Measurements from ENCODE around the gene ANKRD10. TPM values are rescaled to one million over a fixed set of nuclear protein-coding genes. Genes with fewer than 3 reads are reported as not detected.
A peak's percentile ranks its signal among the peaks of the same experiment; 100 is the strongest.

Gene ANKRD10
- polyA plus RNA-seq, 4 donors = 40.3 to 147 (median 62.8) TPM

GRCh38 chr13:110888390-110888789, 26.5 kb downstream of the ANKRD10 start:
- 64 to 70% (median 66%) methylated on average over 3 of the region's 3 CpGs for WGBS, 3 donors
- no peaks in the 10 kb centered on the region for H3K27me3 ChIP-seq (ENCODE audit: control insufficient read depth in 3 of 3, insufficient read depth in 3 of 3, low read length in 3 of 3)
- FAIRE-seq (no peak), DNase-seq (no peak)
- H3K4me1 ChIP-seq (ENCODE audit: control insufficient read depth in 3 of 3, insufficient read depth in 2 of 3, low read depth in 1 of 3, low read length in 2 of 3) = no peaks in the 10 kb centered on the region
- no peak overlapping the region for H3K4me3 ChIP-seq (ENCODE audit: low read depth in 1 of 3, low read length in 3 of 3)
- H3K36me3 ChIP-seq (ENCODE audit: control insufficient read depth in 3 of 3, insufficient read depth in 2 of 3, low read depth in 1 of 3, low read length in 3 of 3) = peaks cover 2 to 9% (median 7%) of the 10 kb centered on the region in 3 donors
- H3K27ac ChIP-seq (ENCODE audit: low read depth in 1 of 3, low read length in 2 of 3) = no peak overlapping the region
- no peaks in the 10 kb centered on the region for H3K9me3 ChIP-seq (ENCODE audit: control insufficient read depth in 2 of 2, insufficient read depth in 1 of 2, low read depth in 1 of 2, low read length in 1 of 2)

DNA sequence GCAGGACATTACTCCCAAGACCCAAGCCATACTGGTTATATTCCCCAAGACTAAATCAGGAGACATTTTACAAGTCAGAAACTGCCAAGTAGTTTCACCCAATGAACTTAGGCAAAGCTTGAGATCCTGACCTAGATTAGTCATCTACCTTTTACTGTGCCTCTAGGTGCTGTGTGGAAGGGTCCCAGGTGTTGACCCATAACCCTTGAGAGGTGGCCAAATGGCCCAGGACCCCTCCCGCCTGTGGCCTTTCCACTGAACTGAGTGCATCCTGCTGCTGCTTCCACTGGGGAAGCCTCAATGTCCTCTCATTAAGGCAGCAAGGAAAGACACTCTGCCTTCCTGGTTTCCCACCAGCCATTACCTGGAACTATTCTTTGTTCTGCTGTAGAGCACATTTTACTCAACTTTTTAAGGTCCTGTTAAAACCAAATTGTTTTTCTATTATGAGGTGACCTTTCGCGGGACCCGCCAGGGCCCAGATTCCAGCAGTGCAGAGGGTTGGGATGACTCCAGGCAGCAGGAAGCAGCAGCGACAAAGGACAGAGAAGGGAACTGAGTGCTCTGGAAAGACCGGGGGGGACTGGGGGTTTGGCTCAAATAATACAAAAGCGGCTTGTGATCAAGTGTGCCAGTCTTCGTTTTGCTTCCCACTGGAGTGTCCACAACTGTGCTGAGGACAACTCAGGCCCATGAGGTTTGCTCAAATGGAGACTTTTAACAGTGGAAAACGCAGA, 27.1 kb downstream of the ANKRD10 start:
- no peak for DNase-seq

GRCh38 chr13:110886870-110887596, 27.8 kb downstream of the ANKRD10 start:
- DNase-seq (no peak), FAIRE-seq (no peak)
- H3K36me3 ChIP-seq (ENCODE audit: control insufficient read depth in 3 of 3, insufficient read depth in 2 of 3, low read depth in 1 of 3, low read length in 3 of 3) = peaks cover 0 to 3% (median 2%) of the 10 kb centered on the region in 3 donors
- no peaks in the 10 kb centered on the region for H3K27me3 ChIP-seq (ENCODE audit: control insufficient read depth in 3 of 3, insufficient read depth in 3 of 3, low read length in 3 of 3)
- H3K9me3 ChIP-seq (ENCODE audit: control insufficient read depth in 2 of 2, insufficient read depth in 1 of 2, low read depth in 1 of 2, low read length in 1 of 2) = no peaks in the 10 kb centered on the region
- 45 to 57% (median 49%) methylated on average over 5 of the region's 5 CpGs for WGBS, 3 donors
- H3K27ac ChIP-seq (ENCODE audit: low read depth in 1 of 3, low read length in 2 of 3) = no peak overlapping the region
- H3K4me3 ChIP-seq (ENCODE audit: low read depth in 1 of 3, low read length in 3 of 3) = no peak overlapping the region
- no peaks in the 10 kb centered on the region for H3K4me1 ChIP-seq (ENCODE audit: control insufficient read depth in 3 of 3, insufficient read depth in 2 of 3, low read depth in 1 of 3, low read length in 2 of 3)

More for the DNA sequence above, 27.1 kb downstream of the ANKRD10 start:
- 59 to 73% (median 70%) methylated on average over 9 of the region's 9 CpGs for WGBS, 3 donors
- FAIRE-seq = no peak
- Histone ChIP-seq H3K4me1 (ENCODE audit: control insufficient read depth in 3 of 3, insufficient read depth in 2 of 3, low read depth in 1 of 3, low read length in 2 of 3) (no peaks in the 10 kb centered on the region), H3K9me3 (ENCODE audit: control insufficient read depth in 2 of 2, insufficient read depth in 1 of 2, low read depth in 1 of 2, low read length in 1 of 2) (no peaks in the 10 kb centered on the region), H3K27me3 (ENCODE audit: control insufficient read depth in 3 of 3, insufficient read depth in 3 of 3, low read length in 3 of 3) (no peaks in the 10 kb centered on the region), H3K4me3 (ENCODE audit: low read depth in 1 of 3, low read length in 3 of 3) (no peak overlapping the region), H3K36me3 (ENCODE audit: control insufficient read depth in 3 of 3, insufficient read depth in 2 of 3, low read depth in 1 of 3, low read length in 3 of 3) (peaks cover 0 to 6% (median 4%) of the 10 kb centered on the region in 3 donors), H3K27ac (ENCODE audit: low read depth in 1 of 3, low read length in 2 of 3) (no peak overlapping the region)

- 32 to 54% (median 48%) methylated on average over 8 of the region's 8 CpGs for WGBS, 3 donors
- Histone ChIP-seq H3K27me3 (ENCODE audit: control insufficient read depth in 3 of 3, insufficient read depth in 3 of 3, low read length in 3 of 3) (no peaks in the 10 kb centered on the region), H3K36me3 (ENCODE audit: control insufficient read depth in 3 of 3, insufficient read depth in 2 of 3, low read depth in 1 of 3, low read length in 3 of 3) (peaks cover 0 to 3% (median 2%) of the 10 kb centered on the region in 3 donors), H3K4me3 (ENCODE audit: low read depth in 1 of 3, low read length in 3 of 3) (no peak overlapping the region), H3K27ac (ENCODE audit: low read depth in 1 of 3, low read length in 2 of 3) (no peak overlapping the region), H3K4me1 (ENCODE audit: control insufficient read depth in 3 of 3, insufficient read depth in 2 of 3, low read depth in 1 of 3, low read length in 2 of 3) (no peaks in the 10 kb centered on the region), H3K9me3 (ENCODE audit: control insufficient read depth in 2 of 2, insufficient read depth in 1 of 2, low read depth in 1 of 2, low read length in 1 of 2) (no peaks in the 10 kb centered on the region)
- FAIRE-seq (no peak), DNase-seq (peak in 1 of 2 donors; percentile 24)
Observed at GRCh38 chr13:110885966-110886869, 28.7 kb downstream of the ANKRD10 start.

DNA sequence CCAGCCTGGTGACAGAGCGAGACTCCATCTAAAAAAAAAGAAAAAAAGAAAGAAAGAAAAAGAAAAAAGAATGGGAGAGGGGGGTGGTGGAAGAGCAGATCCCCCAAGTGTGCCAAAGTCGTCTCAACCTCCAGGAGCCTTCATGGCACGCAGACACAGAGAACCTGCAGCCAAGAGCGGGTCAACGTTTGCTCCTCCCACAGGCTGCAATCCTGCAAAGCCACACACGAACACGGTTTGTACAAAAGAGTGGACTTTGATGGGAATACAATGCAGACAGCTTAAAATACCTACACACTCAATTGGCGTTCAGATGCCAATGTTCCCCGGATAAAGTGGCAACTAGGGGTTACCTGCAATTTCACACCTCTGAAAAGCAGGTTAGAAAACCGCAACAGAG, 29.4 kb downstream of the ANKRD10 start:
- H3K27ac ChIP-seq (ENCODE audit: low read depth in 1 of 3, low read length in 2 of 3) = no peak overlapping the region
- no peak overlapping the region for H3K4me3 ChIP-seq (ENCODE audit: low read depth in 1 of 3, low read length in 3 of 3)
- 68 to 86% (median 73%) methylated on average over 10 of the region's 10 CpGs for WGBS, 3 donors
- H3K4me1 ChIP-seq (ENCODE audit: control insufficient read depth in 3 of 3, insufficient read depth in 2 of 3, low read depth in 1 of 3, low read length in 2 of 3) = no peaks in the 10 kb centered on the region
- DNase-seq (no peak), FAIRE-seq (no peak)
- peaks cover 0 to 3% (median 3%) of the 10 kb centered on the region in 3 donors for H3K36me3 ChIP-seq (ENCODE audit: control insufficient read depth in 3 of 3, insufficient read depth in 2 of 3, low read depth in 1 of 3, low read length in 3 of 3)
- H3K27me3 ChIP-seq (ENCODE audit: control insufficient read depth in 3 of 3, insufficient read depth in 3 of 3, low read length in 3 of 3) = no peaks in the 10 kb centered on the region
- H3K9me3 ChIP-seq (ENCODE audit: control insufficient read depth in 2 of 2, insufficient read depth in 1 of 2, low read depth in 1 of 2, low read length in 1 of 2) = no peaks in the 10 kb centered on the region

DNA sequence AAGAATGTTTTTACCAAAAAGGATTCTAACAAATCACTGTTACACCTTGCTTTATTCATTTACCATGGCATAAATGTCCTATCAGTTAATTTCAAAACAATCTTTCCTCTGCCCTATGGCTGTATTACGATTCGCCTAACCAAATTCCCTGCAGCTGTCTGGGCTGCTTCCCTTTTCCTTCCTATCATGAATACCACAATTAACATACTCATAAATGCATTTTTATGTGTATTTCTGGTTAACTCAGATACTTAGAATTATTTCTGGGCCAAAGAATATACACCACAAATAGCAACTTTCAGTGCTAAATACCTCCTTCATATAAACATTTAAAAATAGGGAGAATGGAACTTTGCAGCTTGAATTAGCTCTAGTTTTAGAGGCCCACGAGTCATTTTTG, 30.4 kb downstream of the ANKRD10 start:
- no peaks in the 10 kb centered on the region for H3K27me3 ChIP-seq (ENCODE audit: control insufficient read depth in 3 of 3, insufficient read depth in 3 of 3, low read length in 3 of 3)
- H3K27ac ChIP-seq (ENCODE audit: low read depth in 1 of 3, low read length in 2 of 3) = no peak overlapping the region
- no peak for FAIRE-seq
- H3K4me3 ChIP-seq (ENCODE audit: low read depth in 1 of 3, low read length in 3 of 3) = no peak overlapping the region
- no peak for DNase-seq
- H3K36me3 ChIP-seq (ENCODE audit: control insufficient read depth in 3 of 3, insufficient read depth in 2 of 3, low read depth in 1 of 3, low read length in 3 of 3) = peaks cover 0 to 7% (median 4%) of the 10 kb centered on the region in 3 donors
- no peaks in the 10 kb centered on the region for H3K4me1 ChIP-seq (ENCODE audit: control insufficient read depth in 3 of 3, insufficient read depth in 2 of 3, low read depth in 1 of 3, low read length in 2 of 3)
- 74 to 83% (median 82%) methylated on average over 3 of the region's 3 CpGs for WGBS, 3 donors
- H3K9me3 ChIP-seq (ENCODE audit: control insufficient read depth in 2 of 2, insufficient read depth in 1 of 2, low read depth in 1 of 2, low read length in 1 of 2) = no peaks in the 10 kb centered on the region

GRCh38 chr13:110883542-110883941, 31.3 kb downstream of the ANKRD10 start:
- no peak for DNase-seq
- Histone ChIP-seq H3K9me3 (ENCODE audit: control insufficient read depth in 2 of 2, insufficient read depth in 1 of 2, low read depth in 1 of 2, low read length in 1 of 2) (no peaks in the 10 kb centered on the region), H3K27me3 (ENCODE audit: control insufficient read depth in 3 of 3, insufficient read depth in 3 of 3, low read length in 3 of 3) (no peaks in the 10 kb centered on the region), H3K36me3 (ENCODE audit: control insufficient read depth in 3 of 3, insufficient read depth in 2 of 3, low read depth in 1 of 3, low read length in 3 of 3) (peaks cover 0 to 8% (median 4%) of the 10 kb centered on the region in 3 donors), H3K27ac (ENCODE audit: low read depth in 1 of 3, low read length in 2 of 3) (no peak overlapping the region), H3K4me3 (ENCODE audit: low read depth in 1 of 3, low read length in 3 of 3) (no peak overlapping the region), H3K4me1 (ENCODE audit: control insufficient read depth in 3 of 3, insufficient read depth in 2 of 3, low read depth in 1 of 3, low read length in 2 of 3) (no peaks in the 10 kb centered on the region)
- 75 to 83% (median 77%) methylated on average over 7 of the region's 7 CpGs for WGBS, 3 donors
- no peak for FAIRE-seq

GRCh38 chr13:110882972-110883371, 31.9 kb downstream of the ANKRD10 start:
- H3K4me3 ChIP-seq (ENCODE audit: low read depth in 1 of 3, low read length in 3 of 3) = no peak overlapping the region
- no peak overlapping the region for H3K27ac ChIP-seq (ENCODE audit: low read depth in 1 of 3, low read length in 2 of 3)
- H3K27me3 ChIP-seq (ENCODE audit: control insufficient read depth in 3 of 3, insufficient read depth in 3 of 3, low read length in 3 of 3) = no peaks in the 10 kb centered on the region
- H3K9me3 ChIP-seq (ENCODE audit: control insufficient read depth in 2 of 2, insufficient read depth in 1 of 2, low read depth in 1 of 2, low read length in 1 of 2) = no peaks in the 10 kb centered on the region
- peaks cover 0 to 8% (median 4%) of the 10 kb centered on the region in 3 donors for H3K36me3 ChIP-seq (ENCODE audit: control insufficient read depth in 3 of 3, insufficient read depth in 2 of 3, low read depth in 1 of 3, low read length in 3 of 3)
- DNase-seq (no peak), FAIRE-seq (no peak)
- WGBS, 3 donors = 60 to 78% (median 68%) methylated on average over 2 of the region's 2 CpGs
- no peaks in the 10 kb centered on the region for H3K4me1 ChIP-seq (ENCODE audit: control insufficient read depth in 3 of 3, insufficient read depth in 2 of 3, low read depth in 1 of 3, low read length in 2 of 3)
